ENCODE measurements around the gene SAG.

DNA sequence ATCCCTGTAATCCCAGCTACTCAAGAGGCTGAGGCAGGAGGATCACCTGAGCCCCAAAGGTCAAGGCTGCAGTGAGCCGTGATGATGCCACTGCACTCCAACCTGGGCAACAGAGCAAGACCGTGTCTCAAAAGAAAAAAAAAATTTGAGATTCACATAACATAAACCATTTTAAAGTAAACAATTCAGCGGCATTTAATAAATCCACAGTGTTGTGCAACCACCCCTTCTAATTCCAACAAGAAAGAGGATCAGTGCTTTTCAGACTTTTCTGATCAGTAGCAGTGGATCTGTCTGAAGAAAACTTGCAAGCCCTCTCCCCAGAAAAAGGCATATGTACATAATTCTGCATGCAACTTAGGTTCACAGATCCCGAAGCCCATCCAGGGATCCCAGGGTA lies 7.2 kb upstream of the SAG start:
- TF ChIP-seq, protein P1, sequence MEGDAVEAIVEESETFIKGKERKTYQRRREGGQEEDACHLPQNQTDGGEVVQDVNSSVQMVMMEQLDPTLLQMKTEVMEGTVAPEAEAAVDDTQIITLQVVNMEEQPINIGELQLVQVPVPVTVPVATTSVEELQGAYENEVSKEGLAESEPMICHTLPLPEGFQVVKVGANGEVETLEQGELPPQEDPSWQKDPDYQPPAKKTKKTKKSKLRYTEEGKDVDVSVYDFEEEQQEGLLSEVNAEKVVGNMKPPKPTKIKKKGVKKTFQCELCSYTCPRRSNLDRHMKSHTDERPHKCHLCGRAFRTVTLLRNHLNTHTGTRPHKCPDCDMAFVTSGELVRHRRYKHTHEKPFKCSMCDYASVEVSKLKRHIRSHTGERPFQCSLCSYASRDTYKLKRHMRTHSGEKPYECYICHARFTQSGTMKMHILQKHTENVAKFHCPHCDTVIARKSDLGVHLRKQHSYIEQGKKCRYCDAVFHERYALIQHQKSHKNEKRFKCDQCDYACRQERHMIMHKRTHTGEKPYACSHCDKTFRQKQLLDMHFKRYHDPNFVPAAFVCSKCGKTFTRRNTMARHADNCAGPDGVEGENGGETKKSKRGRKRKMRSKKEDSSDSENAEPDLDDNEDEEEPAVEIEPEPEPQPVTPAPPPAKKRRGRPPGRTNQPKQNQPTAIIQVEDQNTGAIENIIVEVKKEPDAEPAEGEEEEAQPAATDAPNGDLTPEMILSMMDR (IDR thresholded peaks at IDR 0.05) = no peak
- TF ChIP-seq, protein P2, sequence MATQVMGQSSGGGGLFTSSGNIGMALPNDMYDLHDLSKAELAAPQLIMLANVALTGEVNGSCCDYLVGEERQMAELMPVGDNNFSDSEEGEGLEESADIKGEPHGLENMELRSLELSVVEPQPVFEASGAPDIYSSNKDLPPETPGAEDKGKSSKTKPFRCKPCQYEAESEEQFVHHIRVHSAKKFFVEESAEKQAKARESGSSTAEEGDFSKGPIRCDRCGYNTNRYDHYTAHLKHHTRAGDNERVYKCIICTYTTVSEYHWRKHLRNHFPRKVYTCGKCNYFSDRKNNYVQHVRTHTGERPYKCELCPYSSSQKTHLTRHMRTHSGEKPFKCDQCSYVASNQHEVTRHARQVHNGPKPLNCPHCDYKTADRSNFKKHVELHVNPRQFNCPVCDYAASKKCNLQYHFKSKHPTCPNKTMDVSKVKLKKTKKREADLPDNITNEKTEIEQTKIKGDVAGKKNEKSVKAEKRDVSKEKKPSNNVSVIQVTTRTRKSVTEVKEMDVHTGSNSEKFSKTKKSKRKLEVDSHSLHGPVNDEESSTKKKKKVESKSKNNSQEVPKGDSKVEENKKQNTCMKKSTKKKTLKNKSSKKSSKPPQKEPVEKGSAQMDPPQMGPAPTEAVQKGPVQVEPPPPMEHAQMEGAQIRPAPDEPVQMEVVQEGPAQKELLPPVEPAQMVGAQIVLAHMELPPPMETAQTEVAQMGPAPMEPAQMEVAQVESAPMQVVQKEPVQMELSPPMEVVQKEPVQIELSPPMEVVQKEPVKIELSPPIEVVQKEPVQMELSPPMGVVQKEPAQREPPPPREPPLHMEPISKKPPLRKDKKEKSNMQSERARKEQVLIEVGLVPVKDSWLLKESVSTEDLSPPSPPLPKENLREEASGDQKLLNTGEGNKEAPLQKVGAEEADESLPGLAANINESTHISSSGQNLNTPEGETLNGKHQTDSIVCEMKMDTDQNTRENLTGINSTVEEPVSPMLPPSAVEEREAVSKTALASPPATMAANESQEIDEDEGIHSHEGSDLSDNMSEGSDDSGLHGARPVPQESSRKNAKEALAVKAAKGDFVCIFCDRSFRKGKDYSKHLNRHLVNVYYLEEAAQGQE (IDR thresholded peaks at IDR 0.05; ENCODE audit: insufficient read depth in 1 of 2, low read depth in 2 of 2, low read length in 1 of 2) = no peak
- TF ChIP-seq SIN3A (IDR thresholded peaks at IDR 0.05; ENCODE audit: borderline replicate concordance, insufficient read depth, low read depth, low read length) (no peak), POLR2AphosphoS5 (IDR thresholded peaks at IDR 0.05; ENCODE audit: low read depth, low read length) (no peak)

Measured in Panc1 (cell line).